HG02981 (cell line): ENCODE measurements around the gene RRM1.
"Not testable (repeated sequence)": the region's sequence is repeated elsewhere in the genome, so short reads cannot be mapped to it uniquely, and the experiment has no call there.

Experiments
- ATAC-seq: cut with Tn5 transposase; IDR thresholded peaks from one replicate; pipeline ENCODE4 v1.9.1; 2021; ENCODE audit warnings: mild to moderate bottlenecking, moderate library complexity; ENCODE audit not compliant: unreplicated experiment

Gene RRM1

DNA sequence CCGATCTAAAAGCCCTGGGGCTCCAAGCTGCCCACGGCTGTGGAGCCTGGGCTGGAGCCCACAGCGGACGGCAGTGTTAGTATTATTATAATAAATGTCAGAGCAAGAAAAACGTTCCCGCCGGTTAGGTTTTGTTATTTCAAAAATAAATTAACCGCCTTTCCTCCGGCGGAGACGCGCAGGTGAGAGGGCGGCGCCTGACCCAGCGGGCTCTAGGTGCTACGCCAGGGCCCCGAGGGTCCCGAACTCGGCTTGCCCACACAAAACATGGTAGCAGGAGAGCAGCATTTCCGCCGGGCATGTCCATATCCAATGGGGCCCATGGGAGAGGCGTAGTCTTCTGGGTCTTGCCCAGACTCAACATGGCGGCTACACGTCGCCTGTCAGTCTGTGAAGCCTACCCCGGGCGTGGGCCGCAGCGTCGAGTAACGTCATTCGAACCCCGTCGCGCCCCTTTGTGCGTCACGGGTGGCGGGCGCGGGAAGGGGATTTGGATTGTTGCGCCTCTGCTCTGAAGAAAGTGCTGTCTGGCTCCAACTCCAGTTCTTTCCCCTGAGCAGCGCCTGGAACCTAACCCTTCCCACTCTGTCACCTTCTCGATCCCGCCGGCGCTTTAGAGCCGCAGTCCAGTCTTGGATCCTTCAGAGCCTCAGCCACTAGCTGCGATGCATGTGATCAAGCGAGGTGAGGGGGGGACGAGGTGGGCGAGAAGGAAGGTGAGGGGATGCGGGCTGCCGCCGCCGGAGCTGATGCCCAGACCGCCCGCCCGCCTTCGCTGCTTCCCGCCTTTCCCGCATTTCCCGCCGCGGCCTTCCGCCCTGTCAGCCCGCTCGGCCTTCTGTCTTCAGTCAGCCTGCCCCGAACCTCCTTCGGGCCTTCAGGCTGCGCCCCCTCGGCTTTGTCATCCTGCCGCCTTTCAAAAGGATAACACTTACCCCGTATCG, at the start of gene RRM1:
RRM1 (plus strand) TSS at position 452 of the 944 bp plus-strand sequence; CDS start at position 666, 214 bp downstream.
- peak; percentile 96 for ATAC-seq

- ATAC-seq, result no peak
Measured at GRCh38 chr11:4044976-4045646, 49.5 kb upstream of the RRM1 start.

DNA sequence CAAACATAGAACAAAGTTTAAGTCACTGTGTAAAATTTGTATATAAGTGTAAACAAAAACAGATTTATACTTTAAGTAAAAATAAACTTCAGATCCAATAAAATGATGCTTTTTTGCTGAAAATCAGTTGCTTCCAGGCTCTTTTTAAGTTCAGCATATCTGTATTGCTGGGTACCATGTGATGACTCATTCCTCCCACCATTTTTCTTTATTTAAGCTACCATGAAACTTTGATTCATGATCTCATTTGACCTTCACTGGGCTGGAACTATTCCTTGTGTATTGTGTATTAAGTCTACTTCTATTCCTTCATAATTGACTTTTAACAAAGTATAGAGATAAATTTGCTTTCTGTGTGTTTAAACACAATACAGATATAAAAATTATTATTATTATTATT, 46.3 kb upstream of the RRM1 start:
- ATAC-seq, result no peak

GRCh38 chr11:4049006-4049405, 45.6 kb upstream of the RRM1 start:
- ATAC-seq, result no peak

GRCh38 chr11:4050138-4050537, 44.5 kb upstream of the RRM1 start:
- no peak for ATAC-seq

DNA sequence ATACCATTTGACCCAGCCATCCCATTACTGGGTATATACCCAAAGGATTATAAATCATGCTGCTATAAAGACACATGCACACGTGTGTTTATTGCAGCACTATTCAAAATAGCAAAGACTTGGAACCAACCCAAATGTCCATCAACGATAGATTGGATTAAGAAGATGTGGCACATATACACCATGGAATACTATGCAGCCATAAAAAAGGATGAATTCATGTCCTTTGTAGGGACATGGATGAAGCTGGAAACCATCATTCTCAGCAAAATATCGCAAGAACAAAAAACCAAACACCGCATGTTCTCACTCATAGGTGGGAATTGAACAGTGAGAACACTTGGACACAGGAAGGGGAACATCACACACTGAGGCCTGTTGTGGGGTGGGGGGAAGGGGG, 41.4 kb upstream of the RRM1 start:
- ATAC-seq, result not testable (repeated sequence)

DNA sequence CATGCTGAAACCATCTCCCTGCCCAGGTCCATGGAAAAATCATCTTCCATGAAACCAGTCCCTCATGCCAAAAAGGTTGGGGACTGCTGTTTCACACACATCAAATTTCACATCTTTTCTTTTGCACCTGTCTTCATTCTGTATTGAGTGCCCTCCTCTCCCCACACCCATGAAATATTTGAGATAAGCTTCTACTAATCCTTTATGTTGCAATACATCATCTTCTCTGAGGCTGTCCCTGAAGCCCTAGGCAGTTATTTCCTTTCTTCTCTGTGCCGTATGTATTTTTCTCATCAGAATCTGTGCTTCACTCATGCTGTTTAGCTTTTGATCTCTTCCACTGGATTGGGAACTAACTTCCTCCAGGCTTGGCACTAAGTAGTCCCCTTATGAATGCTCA, 40.0 kb upstream of the RRM1 start:
- ATAC-seq, result no peak

GRCh38 chr11:4059424-4059823, 35.2 kb upstream of the RRM1 start:
- ATAC-seq, result no peak

DNA sequence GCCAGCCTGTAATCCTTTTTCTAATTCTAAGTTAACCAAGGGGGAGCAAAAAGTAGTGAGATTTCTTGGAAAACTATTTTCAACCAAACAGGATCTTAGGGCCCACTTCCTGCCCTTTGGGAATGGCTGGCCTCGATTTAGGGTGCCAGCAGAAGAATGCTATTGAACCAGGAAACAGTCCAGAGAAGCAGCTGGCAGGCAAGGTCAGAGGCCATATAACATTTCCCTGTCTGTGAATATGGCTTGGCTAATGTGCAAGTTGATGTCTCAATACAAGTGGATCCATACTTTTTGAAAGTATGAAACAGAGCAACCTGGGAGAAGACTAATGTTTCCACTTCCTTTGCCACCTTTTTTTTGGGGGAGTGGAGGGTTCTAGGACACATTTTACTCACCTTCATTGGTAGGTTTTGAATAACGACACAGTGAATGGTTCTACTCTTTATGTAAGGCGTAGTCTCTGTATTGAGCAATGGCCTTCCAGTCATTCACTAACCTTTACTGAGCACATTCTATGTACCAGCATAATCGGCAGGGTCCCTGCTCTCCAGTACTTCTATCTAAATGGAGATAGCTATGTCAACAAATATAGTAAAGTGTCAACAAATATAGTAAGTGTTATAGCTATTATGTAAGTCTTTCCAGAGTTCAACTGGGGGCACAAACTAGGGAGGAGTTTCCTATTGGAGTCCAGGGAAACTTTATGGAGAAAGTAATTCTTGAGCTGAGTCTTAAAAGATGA, 34.2 kb upstream of the RRM1 start:
- no peak for ATAC-seq

GRCh38 chr11:4061700-4062099, 32.9 kb upstream of the RRM1 start:
- ATAC-seq, result no peak

DNA sequence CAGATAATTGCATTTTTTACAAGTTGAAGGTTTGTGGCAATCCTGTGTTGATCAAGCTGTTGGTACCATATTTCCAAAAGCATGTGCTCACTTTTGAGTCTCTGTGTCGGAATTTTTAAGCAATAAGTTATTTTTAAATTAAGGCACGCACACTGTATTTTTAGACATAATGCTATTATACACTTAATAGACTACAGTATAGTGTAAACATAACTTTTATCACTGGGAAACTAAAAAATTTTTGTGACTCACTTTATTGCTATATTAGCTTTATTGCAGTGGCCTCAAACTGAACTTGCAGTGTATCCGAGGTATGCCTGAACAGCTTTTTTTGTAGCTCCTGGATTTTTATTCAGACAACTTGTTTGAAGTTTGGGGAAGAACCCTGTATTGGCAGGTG, 31.3 kb upstream of the RRM1 start:
- no peak for ATAC-seq

GRCh38 chr11:4064278-4064955, 30.2 kb upstream of the RRM1 start:
- ATAC-seq, result no peak

GRCh38 chr11:4065086-4065485, 29.5 kb upstream of the RRM1 start:
- no peak for ATAC-seq

- ATAC-seq, result no peak
Measured at GRCh38 chr11:4065601-4066377, 28.8 kb upstream of the RRM1 start.

DNA sequence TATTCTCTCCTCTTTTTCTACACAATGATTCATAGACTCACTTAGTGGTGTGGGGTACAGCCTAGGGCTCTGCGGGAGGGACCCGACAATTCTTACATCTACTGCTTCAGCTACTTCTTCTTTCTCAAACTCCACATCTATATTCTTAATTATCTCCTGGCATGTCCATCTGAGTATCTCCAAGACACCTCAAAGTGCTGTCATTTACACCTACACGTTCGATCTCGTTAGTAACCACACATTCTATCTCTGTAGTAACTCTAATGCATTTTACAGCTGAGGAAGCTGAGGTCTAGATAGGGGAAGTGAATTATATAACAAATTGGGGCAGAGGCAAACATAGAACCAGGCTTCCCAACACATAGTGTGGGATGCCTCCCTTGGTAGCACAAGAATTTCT, 27.7 kb upstream of the RRM1 start:
- no peak for ATAC-seq

DNA sequence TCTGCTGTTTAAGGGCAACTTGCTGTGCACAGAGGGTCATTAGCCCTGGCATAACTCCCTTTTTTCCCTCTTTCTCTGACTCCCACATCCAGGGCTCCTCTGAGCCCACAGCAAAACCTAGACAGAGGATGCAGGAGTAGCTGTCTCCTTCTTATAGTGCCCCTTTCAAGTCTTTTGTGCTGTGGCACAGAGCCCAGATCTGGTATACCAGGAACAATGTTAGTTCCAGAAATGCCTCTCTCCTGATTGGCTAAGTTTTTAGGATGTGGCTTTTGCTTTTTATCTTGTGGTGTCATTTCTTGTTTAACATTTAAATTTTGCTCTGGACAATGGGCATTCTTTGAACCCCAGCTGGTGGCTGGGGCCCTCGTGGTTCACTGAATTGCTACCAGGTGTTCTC, 25.6 kb upstream of the RRM1 start:
- no peak for ATAC-seq

- ATAC-seq, result no peak
Measured at GRCh38 chr11:4071325-4071724, 23.3 kb upstream of the RRM1 start.

DNA sequence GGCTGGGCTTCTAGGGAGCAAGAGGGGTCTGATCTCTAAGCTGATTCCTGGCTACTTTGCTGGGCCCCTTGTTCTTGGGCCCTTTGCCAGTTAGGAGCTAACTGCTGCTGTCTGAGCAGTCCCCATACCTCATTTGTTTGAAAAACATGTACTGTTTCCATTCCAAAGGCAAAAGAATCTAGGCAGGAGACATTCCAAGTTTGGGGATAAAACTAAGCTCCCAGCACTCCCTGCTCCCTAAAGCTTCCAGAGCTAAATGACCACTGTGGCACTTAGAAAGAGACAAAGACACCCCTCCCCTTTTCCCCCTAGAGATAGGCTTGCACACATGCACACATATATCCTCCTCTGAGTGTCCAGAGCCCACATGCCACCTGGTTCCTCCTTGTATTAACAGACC, 22.7 kb upstream of the RRM1 start:
- ATAC-seq, result no peak

DNA sequence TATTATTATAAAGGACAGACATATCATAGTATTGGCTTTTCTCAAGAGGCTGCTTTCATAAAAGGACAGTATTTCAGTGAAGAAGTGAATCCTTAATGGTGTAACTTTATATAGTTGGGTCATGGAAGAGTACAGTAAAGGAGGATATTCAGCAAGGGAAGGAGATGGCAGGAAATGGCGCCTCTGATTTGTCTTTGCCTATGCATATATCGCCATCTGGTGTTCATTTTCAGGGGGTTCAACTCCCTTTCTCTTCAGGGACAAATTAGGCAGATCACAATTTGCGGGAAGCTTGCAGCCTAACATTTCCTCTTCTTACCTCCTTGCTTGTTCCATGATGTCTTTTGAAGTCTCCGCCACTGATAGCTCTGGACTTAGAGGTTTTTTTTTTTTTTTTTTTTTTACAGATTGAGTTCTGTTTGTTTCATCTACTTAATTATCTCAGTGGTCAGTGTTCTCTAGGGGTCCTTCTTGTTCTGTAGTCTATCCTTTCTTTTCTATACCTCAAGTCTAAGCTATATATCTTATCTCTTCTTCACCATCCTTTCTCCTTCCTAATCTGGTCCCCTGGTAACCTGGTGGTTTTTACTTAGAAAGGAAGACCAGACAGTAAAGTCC, 21.8 kb upstream of the RRM1 start:
- no peak for ATAC-seq

DNA sequence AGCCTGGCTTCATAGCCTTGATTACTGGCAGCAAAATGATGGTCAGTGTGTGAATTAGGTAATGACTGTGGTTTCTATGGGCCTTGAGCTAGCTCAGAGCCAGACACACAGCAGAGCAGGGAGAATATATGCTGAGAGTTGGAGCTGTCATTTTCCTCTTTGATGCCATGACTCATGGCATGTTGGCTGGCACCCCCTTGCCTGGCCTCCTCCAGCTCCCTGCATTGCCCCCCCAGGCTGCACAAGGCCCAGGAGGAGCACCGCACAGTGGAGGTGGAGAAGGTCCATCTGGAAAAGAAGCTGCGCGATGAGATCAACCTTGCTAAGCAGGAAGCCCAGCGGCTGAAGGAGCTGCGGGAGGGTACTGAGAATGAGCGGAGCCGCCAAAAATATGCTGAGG, 20.3 kb upstream of the RRM1 start:
- ATAC-seq, result no peak
